Gastroesophageal sphincter (tissue), 3 donors: ENCODE data around the gene SRPK3.

Experiments
- CTCF ChIP-seq, 4 experiments: fragments of 200-600 bp in 2 of 4; fragments of 450-650 bp in 2 of 4; sonication (generic) in 1 of 4; IDR thresholded peaks; one replicate each; pipeline ENCODE4 v1.5.1; 2017 to 2019; ENCODE audit warnings: antibody characterized with exemption in 4 of 4, mild to moderate bottlenecking in 2 of 4, moderate library complexity in 2 of 4
- POLR2A ChIP-seq, 2 donors: fragments of 450-650 bp; IDR thresholded peaks; one replicate each; pipeline ENCODE4 v1.6.1; 2017; ENCODE audit warnings: antibody characterized with exemption in 2 of 2, mild to moderate bottlenecking in 2 of 2, moderate library complexity in 1 of 2
- POLR2AphosphoS5 ChIP-seq: sonication (generic); formaldehyde crosslinking; IDR thresholded peaks from one replicate; pipeline ENCODE4 v1.6.1; 2017; ENCODE audit warnings: antibody characterized with exemption

GRCh38 chrX:153819384-153820040, 38.7 kb downstream of the SRPK3 start:
- no peak for TF ChIP-seq CTCF (IDR thresholded peaks at IDR 0.05)
- TF ChIP-seq POLR2A (IDR thresholded peaks at IDR 0.05), result no peak
- no peak for TF ChIP-seq POLR2AphosphoS5
